NCI-H2029 (cell line): Measurements from ENCODE around the gene ATP2B1.

Experiments
- DNase-seq: peaks from one replicate; lab custom pipeline; 2025; lab: John Stamatoyannopoulos, UW

ATP2B1 gene

DNA sequence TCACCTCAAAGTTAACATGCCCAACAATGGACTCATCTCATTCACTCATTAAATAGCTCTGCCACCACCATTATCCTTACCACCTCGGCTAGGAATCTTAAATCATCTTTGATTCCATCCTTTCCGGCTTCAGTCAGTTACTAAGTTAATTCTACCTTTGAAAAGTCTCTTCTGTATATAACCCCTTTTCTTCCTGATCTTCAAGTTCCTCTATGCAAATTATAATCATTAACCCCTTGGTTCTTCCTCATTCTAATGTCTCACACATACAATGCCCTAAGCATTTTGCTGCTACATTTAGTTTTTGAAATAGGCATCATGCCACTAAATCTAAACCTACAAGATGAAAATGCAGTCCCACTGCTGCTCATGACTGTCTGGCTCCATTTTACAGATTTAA is 51.6 kb downstream of the ATP2B1 start:
- no peak for DNase-seq

- no peak for DNase-seq
Measured at GRCh38 chr12:89655841-89656240, 52.8 kb downstream of the ATP2B1 start.

DNA sequence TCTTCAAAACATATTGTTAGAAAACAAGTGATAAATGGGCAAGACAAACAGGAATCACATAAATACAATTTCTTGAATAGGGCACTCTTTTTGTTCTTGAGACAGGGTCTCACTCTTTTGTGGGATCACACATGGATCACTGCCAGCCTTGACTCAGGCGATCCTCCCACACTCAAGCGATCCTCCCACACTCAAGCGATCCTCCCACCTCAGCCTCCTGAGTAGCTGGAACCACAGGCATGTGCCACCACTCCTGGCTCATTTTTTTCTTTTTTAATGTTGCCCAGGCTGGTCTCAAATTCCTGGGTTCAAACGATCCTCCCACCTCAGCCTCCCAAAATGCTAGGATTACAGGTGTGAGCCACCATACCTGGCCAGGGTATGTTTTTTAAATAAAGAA is 57.4 kb downstream of the ATP2B1 start:
- no peak for DNase-seq

DNA sequence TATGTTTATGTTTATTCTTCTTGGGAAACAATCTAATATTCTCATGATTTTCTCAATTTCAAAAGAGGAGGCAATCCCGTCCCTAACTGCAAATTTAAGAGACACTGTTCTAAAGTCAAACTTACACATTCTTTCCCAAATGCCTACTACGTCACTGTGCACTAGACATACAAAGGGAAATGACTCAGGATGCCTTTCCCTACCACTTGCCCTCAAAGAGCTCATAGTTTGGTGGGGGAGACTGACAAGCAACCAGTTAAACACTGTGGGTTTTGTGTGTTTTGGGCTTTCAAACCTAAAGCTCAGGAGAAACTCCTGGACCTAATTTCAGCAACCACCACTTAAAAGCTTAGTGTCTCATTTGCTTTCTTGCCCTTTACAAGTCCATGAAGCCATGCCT is 58.4 kb downstream of the ATP2B1 start:
- DNase-seq = no peak

DNA sequence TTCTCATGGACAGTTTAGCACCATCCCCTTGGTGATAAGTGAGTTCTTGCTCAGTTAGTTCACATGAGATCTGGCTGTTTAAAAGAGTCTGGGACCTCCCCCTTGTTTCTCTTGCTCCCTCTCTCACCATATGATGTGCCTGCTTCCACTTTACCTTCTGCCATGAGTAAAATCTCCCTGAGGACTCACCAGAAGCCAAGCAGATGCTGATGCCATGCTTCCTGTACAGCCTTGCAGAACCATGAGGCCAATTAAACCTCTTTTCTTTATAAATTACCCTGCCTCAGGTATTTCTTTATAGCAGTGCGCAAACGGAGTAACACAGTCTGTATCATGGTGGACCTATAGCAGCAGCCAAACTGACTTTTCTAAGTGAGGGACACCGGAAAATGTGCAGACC is 58.8 kb downstream of the ATP2B1 start:
- no peak for DNase-seq

- no peak for DNase-seq
Measured at GRCh38 chr12:89649139-89649538, 59.5 kb downstream of the ATP2B1 start.

- DNase-seq = no peak
Measured at GRCh38 chr12:89648211-89648930, 60.3 kb downstream of the ATP2B1 start.

DNA sequence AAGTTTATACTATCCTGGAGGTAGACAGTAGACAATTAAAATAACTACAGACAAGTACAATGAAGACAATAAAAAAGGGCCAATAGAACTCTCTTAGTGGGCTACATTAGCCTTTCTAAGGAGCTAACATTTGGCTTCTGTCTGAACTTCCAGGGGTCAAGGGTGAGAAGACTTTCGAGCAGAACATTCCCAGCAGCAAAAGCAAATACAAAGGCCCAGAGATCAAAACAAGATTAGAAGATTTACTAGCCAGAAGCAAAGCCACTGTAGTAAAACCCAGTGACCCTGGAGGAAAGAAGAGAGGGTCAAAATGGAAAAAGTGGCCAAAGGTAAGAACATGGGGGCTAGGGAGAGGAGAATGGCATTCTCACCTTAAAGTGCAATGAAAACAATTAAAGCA is 63.2 kb downstream of the ATP2B1 start:
- no peak for DNase-seq

DNA sequence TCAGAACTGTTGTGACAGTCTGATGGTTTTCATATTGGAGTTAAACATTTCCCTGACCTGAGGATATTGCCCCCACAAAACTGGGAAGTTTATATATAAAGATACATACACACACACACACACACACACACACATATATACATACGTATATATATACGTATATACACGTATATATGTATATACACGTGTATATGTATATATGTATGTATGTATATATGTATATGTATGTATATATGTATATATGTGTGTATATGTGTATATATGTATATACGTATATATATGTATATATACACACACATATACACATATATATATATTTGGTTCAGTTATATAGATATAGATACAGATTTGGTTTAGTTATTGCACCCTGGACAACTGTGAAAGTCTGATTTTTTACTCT is 65.7 kb downstream of the ATP2B1 start:
- DNase-seq = no peak

DNA sequence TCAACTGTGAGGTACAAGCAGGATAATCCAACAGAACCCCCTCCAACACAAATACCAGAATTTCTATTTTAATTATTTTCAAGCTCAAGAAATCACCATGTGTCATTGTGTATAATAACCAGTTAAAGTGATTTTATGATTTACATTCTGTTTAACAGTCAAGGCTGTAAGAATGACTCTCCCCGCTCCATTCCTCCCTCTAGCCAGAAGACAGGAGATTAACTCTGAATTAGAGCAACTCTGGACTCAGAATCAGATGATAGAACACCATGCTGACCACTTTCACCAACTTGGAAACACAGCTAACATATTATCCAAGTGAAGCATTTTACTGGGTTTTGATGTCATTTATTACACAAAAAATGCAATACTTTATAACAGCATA is 71.9 kb downstream of the ATP2B1 start:
- no peak for DNase-seq

- no peak for DNase-seq
Measured at GRCh38 chr12:89636052-89636775, 72.4 kb downstream of the ATP2B1 start.

GRCh38 chr12:89634508-89634907 is 74.1 kb downstream of the ATP2B1 start:
- no peak for DNase-seq

GRCh38 chr12:89632778-89633177 is 75.9 kb downstream of the ATP2B1 start:
- DNase-seq = no peak

DNA sequence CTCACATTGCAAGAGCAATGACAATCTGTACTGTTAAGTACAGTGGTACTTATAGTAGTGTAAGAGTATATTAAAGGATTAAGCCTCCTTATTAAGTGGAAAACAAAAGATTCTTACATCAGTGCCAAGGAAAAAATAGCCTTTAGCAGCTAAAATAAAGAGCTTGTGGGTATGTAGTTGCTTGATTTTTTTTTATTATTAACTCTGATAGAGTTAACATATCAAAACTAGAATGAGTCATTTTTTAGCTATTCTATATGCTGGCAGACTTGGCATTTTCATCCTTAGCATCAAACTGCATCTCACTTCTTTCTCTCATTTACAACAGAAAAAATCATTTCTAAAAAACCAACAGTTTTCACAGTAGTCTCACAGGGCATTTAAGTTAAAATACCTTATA is 86.5 kb downstream of the ATP2B1 start:
- no peak for DNase-seq

- DNase-seq = no peak
Measured at GRCh38 chr12:89621521-89621920, 87.1 kb downstream of the ATP2B1 start.

- DNase-seq = no peak
Measured at GRCh38 chr12:89619764-89620163, 88.9 kb downstream of the ATP2B1 start.

GRCh38 chr12:89618113-89618862 is 90.3 kb downstream of the ATP2B1 start:
- DNase-seq = no peak

GRCh38 chr12:89610366-89610765 is 98.3 kb downstream of the ATP2B1 start:
- no peak for DNase-seq

DNA sequence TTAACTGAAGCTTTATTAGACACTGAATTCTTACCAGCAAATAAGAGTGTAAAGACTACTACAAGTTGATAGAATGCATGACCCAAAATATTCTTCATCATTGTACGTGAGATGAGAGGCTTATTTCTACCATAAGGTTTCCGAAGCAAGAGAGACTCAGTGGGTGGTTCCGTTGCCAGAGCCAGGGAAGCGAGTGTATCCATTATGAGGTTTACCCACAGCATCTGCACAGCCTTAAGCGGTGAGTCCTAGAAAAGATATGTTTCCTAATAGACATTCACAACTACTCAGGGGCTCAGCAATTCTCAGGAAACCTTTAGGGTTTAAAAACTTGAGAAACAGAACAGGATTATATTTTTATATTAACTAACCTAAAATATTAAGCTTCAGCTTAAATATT is 105.0 kb downstream of the ATP2B1 start:
- DNase-seq = no peak

DNA sequence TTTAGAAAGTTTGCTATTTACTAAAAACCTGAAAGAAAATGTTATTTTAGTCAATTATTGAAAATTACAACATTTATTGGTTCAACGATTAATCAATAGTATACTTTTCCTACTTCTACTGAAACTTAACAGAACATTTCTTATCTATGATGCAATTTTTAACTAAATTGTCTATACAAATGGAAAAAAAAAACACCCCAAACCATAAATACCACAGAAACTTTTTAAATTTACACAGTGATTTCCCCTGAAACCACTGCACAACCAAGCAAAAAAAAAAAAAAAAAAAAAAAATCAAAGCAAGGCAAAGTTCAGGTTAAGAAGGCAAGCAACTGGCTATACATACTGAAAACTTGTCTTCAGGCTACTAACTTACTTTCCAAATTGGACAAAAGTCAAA is 110.9 kb downstream of the ATP2B1 start:
- no peak for DNase-seq

DNA sequence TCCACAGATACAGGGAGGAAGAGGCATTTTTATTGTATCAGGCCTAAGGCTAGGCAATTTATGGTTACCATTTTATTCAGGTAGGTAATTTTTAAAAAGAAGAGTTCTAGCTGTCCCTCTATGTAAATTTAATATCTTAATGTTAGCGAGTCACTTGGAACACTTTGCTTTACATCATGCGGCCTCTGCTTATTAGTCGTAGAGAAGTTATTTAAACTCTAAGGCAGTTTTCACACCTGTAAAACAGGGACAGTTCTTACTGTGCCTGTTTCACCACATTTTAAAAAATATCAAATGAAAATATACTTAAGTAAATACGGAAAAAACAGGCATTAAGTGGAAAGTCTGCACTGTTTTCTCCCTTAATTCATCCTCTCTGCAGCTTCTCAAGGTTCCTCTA is 111.4 kb downstream of the ATP2B1 start:
- no peak for DNase-seq

DNA sequence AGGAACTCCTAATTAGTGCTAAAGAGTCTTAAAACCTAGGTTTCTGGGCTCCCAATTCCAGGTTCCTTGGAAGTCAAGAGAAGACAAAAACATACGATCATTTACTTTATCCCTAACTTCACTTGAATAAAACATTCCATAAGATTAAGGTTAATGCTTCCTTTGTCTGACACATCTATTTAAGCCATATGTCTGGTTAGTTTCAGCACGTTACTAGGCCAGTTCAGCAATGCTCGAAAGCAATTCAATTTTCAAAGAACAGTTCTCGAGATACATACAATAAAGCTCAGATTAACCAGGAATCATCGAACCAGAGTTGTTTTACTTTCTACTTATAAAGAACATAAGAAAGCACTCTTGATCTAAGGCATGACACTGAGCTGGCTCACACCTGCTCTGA is 114.8 kb downstream of the ATP2B1 start:
- no peak for DNase-seq

DNA sequence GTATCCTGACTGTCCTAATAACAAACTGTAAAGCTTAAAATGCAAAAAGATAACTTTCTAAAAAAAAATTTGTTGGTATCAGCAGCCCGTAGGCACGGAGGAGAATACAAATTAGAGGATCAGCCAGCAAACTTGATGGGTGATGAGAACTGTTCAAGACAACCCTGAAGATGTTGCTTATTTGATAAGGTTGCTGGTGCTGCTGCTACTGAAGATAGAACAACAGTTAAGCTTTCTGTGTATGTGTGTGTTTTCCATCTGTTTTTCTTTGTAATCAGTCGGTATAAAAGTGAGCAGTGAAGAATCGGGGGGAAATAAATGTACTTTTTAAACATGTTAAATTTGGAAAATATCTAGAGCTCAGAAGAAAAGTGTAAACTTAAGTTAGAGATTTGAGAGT is 115.4 kb downstream of the ATP2B1 start:
- DNase-seq = no peak
